ENCODE data around the gene C2orf15. TPM values are rescaled to one million over a fixed set of nuclear protein-coding genes. Genes with fewer than 3 reads are reported as not detected.

C2orf15 gene
- total and polyA plus RNA-seq, 2 experiments from 2014 or later, result 5.9 to 8.9 TPM

- Histone ChIP-seq H3K4me1 (ENCODE audit: insufficient read depth) (no peaks in the 10 kb centered on the region), H2AFZ (no peak overlapping the region), H3K79me2 (no peaks in the 10 kb centered on the region), H3K27me3 (no peaks in the 10 kb centered on the region), H3K9me2 (replicated peaks; ENCODE audit: insufficient read depth) (no peaks in the 10 kb centered on the region), H3K27ac (no peak overlapping the region), H3K4me3 (no peak overlapping the region), H3K4me2 (no peak overlapping the region), H3K9me3 (ENCODE audit: low read depth) (no peaks in the 10 kb centered on the region), H3K36me3 (replicated peaks; ENCODE audit: insufficient read depth, low read depth) (no peaks in the 10 kb centered on the region), H4K20me1 (ENCODE audit: insufficient read depth, poor library complexity, severe bottlenecking) (no peaks in the 10 kb centered on the region)
- DNase-seq (ENCODE audit: low spot score), result no peak
- TF ChIP-seq EZH2phosphoT487 (IDR thresholded peaks at IDR 0.05; ENCODE audit: low read depth, severe bottlenecking, unreplicated experiment) (no peak), EZH2 (IDR thresholded peaks at IDR 0.05; ENCODE audit: borderline replicate concordance) (no peak)
- TF ChIP-seq, protein P1, sequence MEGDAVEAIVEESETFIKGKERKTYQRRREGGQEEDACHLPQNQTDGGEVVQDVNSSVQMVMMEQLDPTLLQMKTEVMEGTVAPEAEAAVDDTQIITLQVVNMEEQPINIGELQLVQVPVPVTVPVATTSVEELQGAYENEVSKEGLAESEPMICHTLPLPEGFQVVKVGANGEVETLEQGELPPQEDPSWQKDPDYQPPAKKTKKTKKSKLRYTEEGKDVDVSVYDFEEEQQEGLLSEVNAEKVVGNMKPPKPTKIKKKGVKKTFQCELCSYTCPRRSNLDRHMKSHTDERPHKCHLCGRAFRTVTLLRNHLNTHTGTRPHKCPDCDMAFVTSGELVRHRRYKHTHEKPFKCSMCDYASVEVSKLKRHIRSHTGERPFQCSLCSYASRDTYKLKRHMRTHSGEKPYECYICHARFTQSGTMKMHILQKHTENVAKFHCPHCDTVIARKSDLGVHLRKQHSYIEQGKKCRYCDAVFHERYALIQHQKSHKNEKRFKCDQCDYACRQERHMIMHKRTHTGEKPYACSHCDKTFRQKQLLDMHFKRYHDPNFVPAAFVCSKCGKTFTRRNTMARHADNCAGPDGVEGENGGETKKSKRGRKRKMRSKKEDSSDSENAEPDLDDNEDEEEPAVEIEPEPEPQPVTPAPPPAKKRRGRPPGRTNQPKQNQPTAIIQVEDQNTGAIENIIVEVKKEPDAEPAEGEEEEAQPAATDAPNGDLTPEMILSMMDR (IDR thresholded peaks at IDR 0.05; ENCODE audit: poor library complexity), result no peak
- WGBS (ENCODE audit: low lambda C conversion rate, missing lambda C conversion rate), result 63% methylated on average over 2 of the region's 2 CpGs
Observed at GRCh38 chr2:99104006-99104405, 37.5 kb upstream of the C2orf15 start.

DNA sequence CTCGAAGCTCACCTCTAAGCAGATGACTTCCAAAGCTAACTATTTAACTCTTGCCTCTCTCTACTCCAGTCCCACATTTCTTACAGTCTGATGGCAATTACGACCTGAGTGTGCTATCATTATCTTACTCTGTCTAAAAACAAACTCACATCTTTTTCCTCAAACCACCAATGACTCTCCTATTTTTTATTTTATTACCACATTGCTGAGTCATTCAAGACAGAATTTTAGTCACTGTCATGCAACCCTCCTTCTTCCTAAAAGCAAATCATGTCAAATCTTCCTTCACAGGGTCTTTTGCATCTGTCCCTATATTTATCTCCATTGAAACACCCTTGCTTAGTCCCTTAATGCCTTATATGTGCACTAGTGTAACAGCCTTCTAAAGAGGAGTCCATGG is 34.6 kb upstream of the C2orf15 start:
- Histone ChIP-seq H3K4me1 (ENCODE audit: insufficient read depth) (no peaks in the 10 kb centered on the region), H4K20me1 (ENCODE audit: insufficient read depth, poor library complexity, severe bottlenecking) (no peaks in the 10 kb centered on the region), H3K27me3 (no peaks in the 10 kb centered on the region), H3K9me2 (replicated peaks; ENCODE audit: insufficient read depth) (no peaks in the 10 kb centered on the region), H3K79me2 (no peaks in the 10 kb centered on the region), H3K27ac (no peak overlapping the region), H3K4me2 (no peak overlapping the region), H3K9me3 (ENCODE audit: low read depth) (no peaks in the 10 kb centered on the region), H3K4me3 (no peak overlapping the region), H3K36me3 (replicated peaks; ENCODE audit: insufficient read depth, low read depth) (no peaks in the 10 kb centered on the region), H2AFZ (no peak overlapping the region)
- DNase-seq (ENCODE audit: low spot score), result no peak
- WGBS (ENCODE audit: low lambda C conversion rate, missing lambda C conversion rate), result 67% methylated on average over 2 of the region's 2 CpGs
- TF ChIP-seq, protein P1 (IDR thresholded peaks at IDR 0.05; ENCODE audit: poor library complexity), result no peak
- TF ChIP-seq EZH2 (IDR thresholded peaks at IDR 0.05; ENCODE audit: borderline replicate concordance) (no peak), EZH2phosphoT487 (IDR thresholded peaks at IDR 0.05; ENCODE audit: low read depth, severe bottlenecking, unreplicated experiment) (no peak)

GRCh38 chr2:99111236-99111635 is 30.3 kb upstream of the C2orf15 start:
- H2AFZ ChIP-seq, result no peak overlapping the region
- no peaks in the 10 kb centered on the region for H3K9me2 ChIP-seq (replicated peaks; ENCODE audit: insufficient read depth)
- H3K27ac ChIP-seq, result no peak overlapping the region
- H4K20me1 ChIP-seq (ENCODE audit: insufficient read depth, poor library complexity, severe bottlenecking), result no peaks in the 10 kb centered on the region
- no peaks in the 10 kb centered on the region for H3K36me3 ChIP-seq (replicated peaks; ENCODE audit: insufficient read depth, low read depth)
- no peak overlapping the region for H3K4me3 ChIP-seq
- no peaks in the 10 kb centered on the region for H3K9me3 ChIP-seq (ENCODE audit: low read depth)
- H3K27me3 ChIP-seq, result no peaks in the 10 kb centered on the region
- H3K4me2 ChIP-seq, result no peak overlapping the region
- TF ChIP-seq EZH2phosphoT487 (IDR thresholded peaks at IDR 0.05; ENCODE audit: low read depth, severe bottlenecking, unreplicated experiment), result no peak
- TF ChIP-seq, protein P1 (IDR thresholded peaks at IDR 0.05; ENCODE audit: poor library complexity), result no peak
- TF ChIP-seq EZH2 (IDR thresholded peaks at IDR 0.05; ENCODE audit: borderline replicate concordance), result no peak
- WGBS (ENCODE audit: low lambda C conversion rate, missing lambda C conversion rate), result 91% methylated on average over 2 of the region's 2 CpGs
- DNase-seq (ENCODE audit: low spot score), result no peak
- H3K4me1 ChIP-seq (ENCODE audit: insufficient read depth), result no peaks in the 10 kb centered on the region
- no peaks in the 10 kb centered on the region for H3K79me2 ChIP-seq

- H4K20me1 ChIP-seq (ENCODE audit: insufficient read depth, poor library complexity, severe bottlenecking), result no peaks in the 10 kb centered on the region
- DNase-seq (ENCODE audit: low spot score), result no peak
- H3K27ac ChIP-seq, result no peak overlapping the region
- H3K4me3 ChIP-seq, result no peak overlapping the region
- no peak for TF ChIP-seq EZH2phosphoT487 (IDR thresholded peaks at IDR 0.05; ENCODE audit: low read depth, severe bottlenecking, unreplicated experiment)
- no peak for TF ChIP-seq EZH2 (IDR thresholded peaks at IDR 0.05; ENCODE audit: borderline replicate concordance)
- TF ChIP-seq, protein P1 (IDR thresholded peaks at IDR 0.05; ENCODE audit: poor library complexity), result no peak
- H3K4me1 ChIP-seq (ENCODE audit: insufficient read depth), result no peaks in the 10 kb centered on the region
- H3K9me3 ChIP-seq (ENCODE audit: low read depth), result no peaks in the 10 kb centered on the region
- H3K9me2 ChIP-seq (replicated peaks; ENCODE audit: insufficient read depth), result no peaks in the 10 kb centered on the region
- 100% methylated on average over 1 of the region's 1 CpG for WGBS (ENCODE audit: low lambda C conversion rate, missing lambda C conversion rate)
- no peak overlapping the region for H2AFZ ChIP-seq
- H3K36me3 ChIP-seq (replicated peaks; ENCODE audit: insufficient read depth, low read depth), result no peaks in the 10 kb centered on the region
- H3K27me3 ChIP-seq, result no peaks in the 10 kb centered on the region
- no peaks in the 10 kb centered on the region for H3K79me2 ChIP-seq
- no peak overlapping the region for H3K4me2 ChIP-seq
Observed at GRCh38 chr2:99111945-99112344, 29.6 kb upstream of the C2orf15 start.

All from hepatocyte (in vitro differentiated cells).